Esophagus muscularis mucosa (tissue), 4 donors: ENCODE data around the gene KLHL30. TPM values are rescaled to one million over a fixed set of nuclear protein-coding genes. Genes with fewer than 3 reads are reported as not detected.

Experiments
- DNase-seq: peaks from one replicate; pipeline ENCODE4 v3.0.0-alpha.2; 2017; ENCODE audit errors: extremely low spot score
- H3K27ac ChIP-seq, 4 donors: fragments of 200-600 bp; sonication (generic); replicated peaks in 1 of 4; 1 replicate in 3 of 4; 2 replicates in 1 of 4; pipeline ENCODE4 v1.5.1; 2016 to 2019; ENCODE audit warnings: mild to moderate bottlenecking in 1 of 4
- H3K27me3 ChIP-seq, 4 donors: fragments of 200-600 bp; sonication (generic); one replicate each; pipeline versions ENCODE4 v1.5.1 to v1.6.0; 2016 to 2019
- H3K36me3 ChIP-seq, 4 donors: fragments of 200-600 bp; sonication (generic); one replicate each; pipeline ENCODE4 v1.5.1; 2016 to 2019
- H3K4me1 ChIP-seq, 4 donors: fragments of 200-600 bp; sonication (generic); one replicate each; pipeline ENCODE4 v1.5.1; 2016 to 2019
- H3K4me3 ChIP-seq, 4 donors: fragments of 200-600 bp; sonication (generic); 1 replicate in 2 of 4; 2 replicates in 2 of 4; pipeline ENCODE4 v1.5.1; 2016 to 2019; ENCODE audit warnings: mild to moderate bottlenecking in 4 of 4, moderate library complexity in 1 of 4
- H3K9me3 ChIP-seq, 4 donors: fragments of 200-600 bp; sonication (generic); 1 replicate in 3 of 4; 2 replicates in 1 of 4; pipeline ENCODE4 v1.5.1; 2016 to 2019
- EP300 ChIP-seq: sonication (generic); formaldehyde crosslinking; IDR thresholded peaks from one replicate; pipeline ENCODE4 v1.6.1; 2017; ENCODE audit warnings: antibody characterized with exemption
- POLR2A ChIP-seq: fragments of 450-650 bp; IDR thresholded peaks from one replicate; pipeline ENCODE4 v1.6.1; 2017; ENCODE audit warnings: antibody characterized with exemption, moderate library complexity, mild to moderate bottlenecking, low read depth
- POLR2AphosphoS5 ChIP-seq, 2 donors: sonication (generic); formaldehyde crosslinking; IDR thresholded peaks; one replicate each; pipeline ENCODE4 v1.6.1; 2017; ENCODE audit warnings: antibody characterized with exemption in 2 of 2
- WGBS: methylation state at CpG from one replicate; pipeline ENCODE4 v1.1.5; 2018; 5-methylcytosine and 5-hydroxymethylcytosine counted together
- intact Hi-C: fragments of 100-400 bp; cut with DNase I; formaldehyde crosslinking; loops from one replicate; pipeline ENCODE4 v1.15.1; 2023
- total RNA-seq, 4 donors: library from RNA; depleted of rRNA; stranded (reverse); fragments of >200 nt; gene quantifications; one replicate each; pipeline versions ENCODE4 v1.1.0 to v1.2.1, GENCODE V29; 2016
- TF ChIP-seq, protein P1 (sequence below), 3 experiments: fragments of 200-600 bp in 2 of 3; fragments of 450-650 bp in 1 of 3; sonication (generic) in 2 of 3; IDR thresholded peaks; one replicate each; pipeline ENCODE4 v1.5.1; 2017 to 2019; ENCODE audit warnings: antibody characterized with exemption in 3 of 3, mild to moderate bottlenecking in 2 of 3, moderate library complexity in 1 of 3

Gene KLHL30
- total RNA-seq, 4 donors from 2014 or later, result 1.2 to 8.0 (median 4.4) TPM

DNA sequence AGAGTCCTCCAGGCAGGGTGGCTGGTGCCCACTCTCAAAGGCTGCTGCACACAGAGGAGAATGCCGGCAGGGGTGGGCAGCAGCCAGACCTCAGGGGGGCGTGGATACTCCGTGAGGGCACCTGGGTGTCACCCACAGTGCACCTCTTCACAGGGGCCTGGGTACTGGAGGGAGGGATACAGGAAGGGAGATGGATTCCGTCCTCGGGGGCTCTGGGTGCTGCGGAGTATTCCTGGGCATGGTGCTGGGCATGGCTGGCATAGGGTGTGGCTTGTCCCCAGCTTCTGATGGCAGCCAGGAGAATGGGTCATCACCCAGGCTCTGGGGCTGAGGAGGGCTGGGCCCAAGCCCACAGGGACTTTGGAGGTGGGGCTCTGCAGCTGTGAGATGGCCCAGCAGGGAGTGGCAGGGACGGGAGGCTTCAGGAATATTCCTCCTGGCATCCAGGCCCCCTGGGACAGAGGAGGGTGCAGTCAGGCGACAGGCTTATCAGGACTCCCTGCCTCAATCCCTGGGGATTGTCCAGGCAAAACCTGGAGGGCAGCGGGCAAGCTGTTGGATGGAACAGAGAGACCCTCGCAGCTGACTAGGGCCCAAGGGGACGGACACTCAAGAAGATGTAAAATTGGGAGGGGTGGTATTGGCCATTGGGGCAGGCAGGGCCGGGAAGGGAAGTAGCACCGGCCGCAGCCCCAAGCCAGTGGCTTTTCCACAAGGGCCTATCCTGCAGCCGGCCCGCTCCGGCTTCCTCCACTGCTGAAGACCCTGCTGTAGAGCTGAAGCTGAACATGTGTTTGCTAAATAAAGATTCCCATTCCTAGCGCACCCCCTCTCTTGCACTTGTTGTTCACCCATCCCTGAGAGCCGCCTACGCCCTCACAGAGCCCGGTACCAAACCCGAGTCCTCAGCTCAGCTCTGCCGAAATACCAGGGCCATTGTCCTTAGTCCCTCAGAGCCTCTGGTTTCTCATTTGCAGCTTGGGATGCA is 5.7 kb upstream of the KLHL30 start:
- H3K4me1 ChIP-seq, result peaks cover 4 to 14% (median 10%) of the 10 kb centered on the region in 4 donors
- no peak overlapping the region for H3K4me3 ChIP-seq
- peaks cover 0 to 17% (median 0%) of the 10 kb centered on the region in 4 donors for H3K36me3 ChIP-seq
- no peaks in the 10 kb centered on the region for H3K27me3 ChIP-seq
- intact Hi-C loops, result no loop called here
- H3K27ac ChIP-seq, result no peak overlapping the region
- no peak for TF ChIP-seq EP300
- TF ChIP-seq, protein P1, sequence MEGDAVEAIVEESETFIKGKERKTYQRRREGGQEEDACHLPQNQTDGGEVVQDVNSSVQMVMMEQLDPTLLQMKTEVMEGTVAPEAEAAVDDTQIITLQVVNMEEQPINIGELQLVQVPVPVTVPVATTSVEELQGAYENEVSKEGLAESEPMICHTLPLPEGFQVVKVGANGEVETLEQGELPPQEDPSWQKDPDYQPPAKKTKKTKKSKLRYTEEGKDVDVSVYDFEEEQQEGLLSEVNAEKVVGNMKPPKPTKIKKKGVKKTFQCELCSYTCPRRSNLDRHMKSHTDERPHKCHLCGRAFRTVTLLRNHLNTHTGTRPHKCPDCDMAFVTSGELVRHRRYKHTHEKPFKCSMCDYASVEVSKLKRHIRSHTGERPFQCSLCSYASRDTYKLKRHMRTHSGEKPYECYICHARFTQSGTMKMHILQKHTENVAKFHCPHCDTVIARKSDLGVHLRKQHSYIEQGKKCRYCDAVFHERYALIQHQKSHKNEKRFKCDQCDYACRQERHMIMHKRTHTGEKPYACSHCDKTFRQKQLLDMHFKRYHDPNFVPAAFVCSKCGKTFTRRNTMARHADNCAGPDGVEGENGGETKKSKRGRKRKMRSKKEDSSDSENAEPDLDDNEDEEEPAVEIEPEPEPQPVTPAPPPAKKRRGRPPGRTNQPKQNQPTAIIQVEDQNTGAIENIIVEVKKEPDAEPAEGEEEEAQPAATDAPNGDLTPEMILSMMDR (IDR thresholded peaks at IDR 0.05), result no peak
- no peak for TF ChIP-seq POLR2A
- no peak for TF ChIP-seq POLR2AphosphoS5 (IDR thresholded peaks at IDR 0.05)
- WGBS, result 85% methylated on average over 21 of the region's 23 CpGs
- no peak for DNase-seq
- H3K9me3 ChIP-seq, result no peaks in the 10 kb centered on the region

DNA sequence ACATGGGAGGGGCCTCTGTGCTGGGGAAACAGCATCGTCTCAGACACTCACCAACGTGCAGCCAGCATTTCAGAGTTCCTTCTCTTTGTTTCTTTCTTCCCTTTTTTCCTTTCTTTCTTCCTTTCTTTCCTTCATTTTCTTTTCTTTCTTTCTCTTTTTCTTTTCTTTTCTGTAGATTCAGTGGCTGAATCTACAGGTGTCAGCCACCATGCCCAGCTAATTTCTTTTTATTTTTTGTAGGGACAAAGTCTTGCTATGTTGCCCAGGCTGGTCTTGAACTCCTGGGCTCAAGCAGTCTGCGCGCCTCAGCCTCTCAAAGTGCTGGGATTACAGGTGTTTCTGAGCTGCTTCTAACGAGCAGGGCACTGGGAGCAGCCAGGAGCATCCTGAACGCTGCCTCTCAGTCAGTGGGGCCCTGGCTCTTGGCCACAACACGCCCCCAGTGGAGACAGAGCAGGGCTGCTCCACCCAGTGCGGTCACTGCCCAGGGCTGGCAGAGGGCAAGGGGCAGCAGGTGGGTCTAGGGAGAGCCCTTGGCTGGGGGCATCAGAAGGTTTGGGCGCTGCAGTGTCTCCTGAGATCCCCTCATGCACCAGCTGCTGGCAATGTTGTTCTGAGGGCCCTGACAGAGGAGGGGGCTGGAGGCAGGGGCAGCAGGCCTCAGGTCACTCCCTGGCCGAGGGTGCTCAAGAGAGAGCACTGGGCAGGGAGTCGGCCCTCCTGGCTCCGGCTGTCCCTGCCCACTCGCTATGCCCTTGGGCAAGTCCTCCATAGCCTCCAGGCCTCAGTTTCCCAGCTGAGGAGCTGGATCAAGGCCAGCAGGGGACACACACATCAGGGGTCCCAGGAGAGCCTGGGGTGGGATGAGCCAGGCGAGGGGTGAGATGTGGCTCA is 4.7 kb upstream of the KLHL30 start:
- no peak for DNase-seq
- 67% methylated on average over 6 of the region's 14 CpGs for WGBS
- intact Hi-C loops, result no loop called here

DNA sequence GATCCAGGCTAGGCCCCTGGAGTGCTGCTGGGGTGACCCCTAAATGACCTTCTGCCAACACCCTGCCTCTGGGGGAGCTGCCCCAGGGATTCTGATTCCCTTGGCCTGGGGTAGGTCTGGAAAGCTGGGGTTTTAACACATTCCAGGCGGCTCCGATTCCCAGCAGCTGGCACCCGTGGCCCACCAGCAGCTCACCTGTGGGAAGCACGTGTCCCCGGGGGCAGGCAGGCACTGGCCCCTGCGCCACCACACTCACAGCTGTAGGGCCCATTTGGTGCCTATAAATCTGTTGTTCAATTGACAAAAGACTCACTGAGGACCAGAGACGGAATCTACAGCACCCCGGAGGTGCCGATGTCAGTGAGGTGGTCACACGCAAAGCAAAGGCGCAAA is 4.1 kb upstream of the KLHL30 start:
- DNase-seq, result no peak
- peaks cover 14 to 26% (median 21%) of the 10 kb centered on the region in 4 donors for H3K4me1 ChIP-seq
- no peak overlapping the region for H3K27ac ChIP-seq
- WGBS, result 99% methylated on average over 11 of the region's 11 CpGs
- no peak overlapping the region for H3K4me3 ChIP-seq
- no peaks in the 10 kb centered on the region for H3K27me3 ChIP-seq
- peaks cover 0 to 17% (median 0%) of the 10 kb centered on the region in 4 donors for H3K36me3 ChIP-seq
- intact Hi-C loops, result no loop called here
- H3K9me3 ChIP-seq, result no peaks in the 10 kb centered on the region
- TF ChIP-seq POLR2A (no peak), POLR2AphosphoS5 (IDR thresholded peaks at IDR 0.05) (no peak), EP300 (no peak)
- TF ChIP-seq, protein P1 (IDR thresholded peaks at IDR 0.05), result no peak

More for the DNA sequence above, 4.7 kb upstream of the KLHL30 start:
- Histone ChIP-seq H3K4me3 (no peak overlapping the region), H3K27me3 (no peaks in the 10 kb centered on the region), H3K36me3 (peaks cover 0 to 17% (median 0%) of the 10 kb centered on the region in 4 donors), H3K27ac (no peak overlapping the region), H3K9me3 (no peaks in the 10 kb centered on the region), H3K4me1 (peaks cover 11 to 19% (median 16%) of the 10 kb centered on the region in 4 donors)
- TF ChIP-seq POLR2A (no peak), EP300 (no peak)

DNA sequence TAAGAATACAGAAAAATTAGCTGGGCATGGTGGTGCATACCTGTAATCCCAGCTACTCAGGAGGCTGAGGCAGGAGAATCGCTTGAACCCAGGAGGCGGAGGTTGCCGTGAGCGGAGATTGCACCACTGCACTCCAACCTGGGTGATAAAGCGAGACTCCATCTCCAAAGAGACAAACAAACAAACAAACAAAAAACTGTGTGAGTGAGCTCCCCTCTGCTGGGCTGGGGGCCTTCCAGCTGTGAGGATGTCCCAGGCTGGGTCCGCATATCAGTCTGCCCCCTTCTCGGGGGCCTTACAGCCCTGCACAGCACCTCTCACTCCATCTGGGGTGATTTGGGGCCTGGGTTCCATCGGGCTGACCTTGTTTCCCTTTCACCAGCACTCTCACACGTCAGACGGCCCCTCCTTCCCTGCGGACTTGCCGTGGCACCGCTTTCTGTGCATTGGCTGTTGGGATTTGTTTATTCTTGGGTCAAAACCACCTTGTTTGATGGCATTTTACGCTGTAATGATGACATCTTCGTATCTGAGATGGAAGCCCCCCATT is 2.8 kb upstream of the KLHL30 start:
- intact Hi-C loops, result no loop called here
- H3K36me3 ChIP-seq, result peaks cover 0 to 12% (median under 1%) of the 10 kb centered on the region in 4 donors
- no peak overlapping the region for H3K27ac ChIP-seq
- no peak for DNase-seq
- no peaks in the 10 kb centered on the region for H3K27me3 ChIP-seq
- no peak overlapping the region for H3K4me3 ChIP-seq
- WGBS, result 90% methylated on average over 15 of the region's 15 CpGs
- H3K9me3 ChIP-seq, result no peaks in the 10 kb centered on the region
- H3K4me1 ChIP-seq, result peaks cover 14 to 31% (median 25%) of the 10 kb centered on the region in 4 donors
- TF ChIP-seq POLR2AphosphoS5 (IDR thresholded peaks at IDR 0.05), result no peak
- TF ChIP-seq, protein P1 (IDR thresholded peaks at IDR 0.05), result no peak
- TF ChIP-seq POLR2A, result no peak
